OCI-LY3 (cell line): ENCODE results near the gene APOL2.

Source experiments
- CTCF ChIP-seq: fragments of 200-600, 300-600 bp; sonication (generic); IDR thresholded peaks from 2 replicates; pipeline ENCODE4 v1.5.1; 2014; ENCODE audit warnings: antibody characterized with exemption, low read length, low read depth
- EZH2phosphoT487 ChIP-seq: fragments of 200-600 bp; shearing (Covaris generic); IDR thresholded peaks from 2 replicates; pipeline ENCODE4 v1.6.1; 2018; ENCODE audit warnings: antibody characterized with exemption, mixed run types, low read depth

DNA sequence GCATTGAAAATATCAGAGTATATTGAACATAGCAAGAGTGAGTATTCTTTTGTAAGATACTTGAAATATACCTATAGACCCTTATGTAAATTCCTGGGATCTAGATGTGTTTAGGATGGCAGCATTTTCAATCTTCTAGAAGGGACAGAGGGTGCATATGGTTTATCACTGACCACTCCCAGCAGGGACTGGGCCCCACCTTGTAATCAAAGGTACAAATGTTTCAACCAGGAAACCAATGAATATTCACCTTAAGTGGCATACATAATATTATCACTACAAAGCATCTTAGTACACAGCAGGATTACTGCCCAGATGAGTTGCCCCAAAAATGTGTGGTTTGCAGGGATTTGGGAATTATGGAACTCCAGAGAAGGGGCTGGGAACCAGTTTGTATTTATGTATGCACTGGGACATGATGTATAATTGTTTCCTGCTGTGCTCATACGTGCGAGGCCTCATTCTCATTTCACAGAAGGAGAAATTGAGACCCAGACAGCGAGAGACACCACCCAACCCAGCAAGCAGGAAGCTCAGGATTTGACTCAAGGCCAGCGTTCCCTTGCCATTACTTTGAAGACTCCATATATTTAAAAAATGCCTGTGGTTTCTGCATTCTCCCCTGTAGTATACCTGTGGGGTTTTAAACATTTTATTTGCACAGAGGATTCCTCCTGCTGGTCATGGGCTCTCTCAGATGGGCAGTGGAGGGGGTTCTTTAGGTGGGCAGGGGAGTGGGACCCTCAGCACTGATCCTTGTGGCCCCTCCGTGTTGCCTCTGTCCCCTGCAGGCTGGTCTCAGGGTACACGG lies 42.9 kb downstream of the APOL2 start:
- TF ChIP-seq CTCF (no peak), EZH2phosphoT487 (no peak)
